Stimulated activated CD8-positive, alpha-beta memory T cell treated with anti-CD3 and anti-CD28 coated beads, Interleukin-7, amount 100 ng/mL, for 1 hour (primary cell): ENCODE results near the gene CCDC34.

ENCODE experiments used
- DNase-seq, 2 donors: peaks; one replicate each; pipeline ENCODE4 v3.0.0-alpha.2; 2020; ENCODE audit warnings: low read depth in 2 of 2

Gene CCDC34

GRCh38 chr11:27291954-27292636 lies 70.9 kb downstream of the CCDC34 start:
- no peak for DNase-seq

GRCh38 chr11:27291302-27291889 lies 71.6 kb downstream of the CCDC34 start:
- DNase-seq: no peak

GRCh38 chr11:27290261-27291050 lies 72.6 kb downstream of the CCDC34 start:
- DNase-seq: no peak
